Activated T-helper 17 cell treated with anti-CD3 and anti-CD28 coated beads, Interleukin-2, amount 50 U/mL, for 72 hours (primary cell): ENCODE measurements around the gene SPO11. TPM values are rescaled to one million over a fixed set of nuclear protein-coding genes. Genes with fewer than 3 reads are reported as not detected.

Experiments used
- ATAC-seq: fragments of 150-1000 bp; cut with Tn5 transposase; replicated peaks from 2 replicates; pipeline ENCODE4 v1.10.0; 2021; ENCODE audit warnings: mild to moderate bottlenecking, moderate library complexity
- H3K27ac Mint-ChIP-seq: one replicate; pipeline ENCODE4 v1.8.0; 2022; ENCODE audit warnings: mixed read lengths
- H3K27me3 Mint-ChIP-seq: one replicate; pipeline ENCODE4 v1.8.0; 2022; ENCODE audit warnings: mixed read lengths
- H3K36me3 Mint-ChIP-seq: one replicate; pipeline ENCODE4 v1.8.0; 2022; ENCODE audit warnings: low read depth, mild to moderate bottlenecking, mixed read lengths
- H3K4me1 Mint-ChIP-seq: one replicate; pipeline ENCODE4 v1.8.0; 2022; ENCODE audit warnings: mixed read lengths
- H3K4me3 Mint-ChIP-seq: one replicate; pipeline ENCODE4 v1.8.0; 2022; ENCODE audit warnings: mild to moderate bottlenecking, mixed read lengths
- H3K9me3 Mint-ChIP-seq: one replicate; pipeline ENCODE4 v1.8.0; 2022; ENCODE audit warnings: mixed read lengths
- total RNA-seq, 2 donors: library from RNA; stranded (reverse); gene quantifications; one replicate each; pipeline ENCODE4 v1.2.3, GENCODE V29; 2022

SPO11 gene, protein sequence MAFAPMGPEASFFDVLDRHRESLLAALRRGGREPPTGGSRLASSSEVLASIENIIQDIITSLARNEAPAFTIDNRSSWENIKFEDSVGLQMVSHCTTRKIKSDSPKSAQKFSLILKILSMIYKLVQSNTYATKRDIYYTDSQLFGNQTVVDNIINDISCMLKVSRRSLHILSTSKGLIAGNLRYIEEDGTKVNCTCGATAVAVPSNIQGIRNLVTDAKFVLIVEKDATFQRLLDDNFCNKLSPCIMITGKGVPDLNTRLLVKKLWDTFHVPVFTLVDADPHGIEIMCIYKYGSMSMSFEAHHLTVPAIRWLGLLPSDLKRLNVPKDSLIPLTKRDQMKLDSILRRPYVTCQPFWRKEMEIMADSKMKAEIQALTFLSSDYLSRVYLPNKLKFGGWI
- not detected for total RNA-seq

DNA sequence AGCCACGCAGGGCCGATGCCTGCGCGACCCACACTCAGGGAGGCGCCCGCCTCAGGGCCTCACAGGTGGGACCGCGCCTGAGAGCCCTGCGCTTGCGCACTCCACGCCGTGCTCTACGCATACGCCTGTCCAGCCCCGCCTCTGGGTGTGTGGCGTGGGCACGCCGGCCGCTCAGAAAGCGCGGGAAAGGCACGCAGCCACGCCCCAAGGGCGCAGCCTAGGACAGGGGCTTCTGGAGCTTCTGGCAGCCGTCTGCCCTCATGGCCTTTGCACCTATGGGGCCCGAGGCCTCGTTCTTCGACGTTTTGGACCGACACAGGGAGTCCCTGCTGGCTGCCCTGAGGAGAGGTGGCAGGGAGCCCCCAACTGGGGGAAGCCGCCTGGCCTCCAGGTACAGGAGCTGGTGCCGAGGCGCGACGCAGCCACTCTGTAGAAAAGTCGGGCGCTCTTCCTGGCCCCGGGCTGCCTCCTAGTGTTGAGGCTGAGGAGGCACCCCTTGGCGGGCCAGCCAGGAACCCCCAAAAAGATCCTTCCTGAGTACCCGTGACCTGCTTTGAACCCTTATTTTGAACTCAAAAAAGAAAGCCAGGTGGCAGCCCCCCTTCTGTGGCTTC lies at the start of gene SPO11:
Gene SPO11, plus strand, starts transcription at position 196 of the 614 bp plus-strand sequence. Its CDS starts 65 bp downstream, at position 261.
- ATAC-seq = no peak
- H3K9me3 Mint-ChIP-seq = peaks cover 6% of the 10 kb centered on the region
- H3K36me3 Mint-ChIP-seq = no peaks in the 10 kb centered on the region
- no peak within 1 kb of the TSS for H3K4me3 Mint-ChIP-seq
- H3K4me1 Mint-ChIP-seq = no peaks in the 10 kb centered on the region
- peaks cover 34% of the 10 kb centered on the region for H3K27me3 Mint-ChIP-seq
- H3K27ac Mint-ChIP-seq = no peak within 1 kb of the TSS

GRCh38 chr20:57280221-57280620 lies 49.4 kb upstream of the SPO11 start:
- Mint-ChIP-seq H3K27me3 (peaks cover 28% of the 10 kb centered on the region), H3K4me3 (no peak overlapping the region), H3K36me3 (no peaks in the 10 kb centered on the region), H3K4me1 (no peaks in the 10 kb centered on the region), H3K9me3 (no peaks in the 10 kb centered on the region), H3K27ac (no peak overlapping the region)
- ATAC-seq = no peak

- Mint-ChIP-seq H3K27ac (no peak overlapping the region), H3K4me3 (no peak overlapping the region), H3K4me1 (no peaks in the 10 kb centered on the region), H3K9me3 (no peaks in the 10 kb centered on the region), H3K36me3 (no peaks in the 10 kb centered on the region), H3K27me3 (peaks cover 27% of the 10 kb centered on the region)
- no peak for ATAC-seq
Observed at GRCh38 chr20:57281900-57282299, 47.7 kb upstream of the SPO11 start.

- H3K27ac Mint-ChIP-seq = no peak overlapping the region
- H3K36me3 Mint-ChIP-seq = no peaks in the 10 kb centered on the region
- peaks cover 32% of the 10 kb centered on the region for H3K27me3 Mint-ChIP-seq
- H3K4me3 Mint-ChIP-seq = no peak overlapping the region
- H3K9me3 Mint-ChIP-seq = no peaks in the 10 kb centered on the region
- no peaks in the 10 kb centered on the region for H3K4me1 Mint-ChIP-seq
- no peak for ATAC-seq
Observed at GRCh38 chr20:57282670-57283361, 46.8 kb upstream of the SPO11 start.

DNA sequence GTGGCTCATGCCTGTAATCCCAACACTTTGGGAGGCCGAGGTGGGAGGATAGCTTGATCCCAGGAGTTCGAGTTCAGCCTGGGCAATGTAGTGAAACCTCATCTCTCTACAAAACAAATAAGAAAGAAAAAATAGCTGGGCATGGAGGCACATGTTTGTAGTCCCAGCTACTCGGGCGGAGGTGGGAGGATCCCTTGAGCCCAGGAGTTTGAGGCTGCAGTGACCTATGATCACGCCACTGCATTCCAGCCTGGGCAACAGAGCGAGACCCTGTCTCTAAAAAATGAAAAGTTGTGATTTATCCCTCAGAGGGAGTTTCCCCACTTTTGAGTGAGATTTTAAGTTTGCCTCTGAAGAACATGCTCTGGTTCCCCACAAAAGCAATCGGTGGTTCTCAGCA lies 45.7 kb upstream of the SPO11 start:
- no peak for ATAC-seq
- H3K9me3 Mint-ChIP-seq = no peaks in the 10 kb centered on the region
- H3K27ac Mint-ChIP-seq = no peak overlapping the region
- peaks cover 39% of the 10 kb centered on the region for H3K27me3 Mint-ChIP-seq
- no peak overlapping the region for H3K4me3 Mint-ChIP-seq
- H3K36me3 Mint-ChIP-seq = no peaks in the 10 kb centered on the region
- H3K4me1 Mint-ChIP-seq = no peaks in the 10 kb centered on the region

GRCh38 chr20:57287007-57287880 lies 42.4 kb upstream of the SPO11 start:
- ATAC-seq = no peak
- H3K27me3 Mint-ChIP-seq = peaks cover 50% of the 10 kb centered on the region
- no peak overlapping the region for H3K27ac Mint-ChIP-seq
- no peaks in the 10 kb centered on the region for H3K9me3 Mint-ChIP-seq
- H3K4me3 Mint-ChIP-seq = no peak overlapping the region
- H3K4me1 Mint-ChIP-seq = no peaks in the 10 kb centered on the region
- H3K36me3 Mint-ChIP-seq = no peaks in the 10 kb centered on the region

- no peaks in the 10 kb centered on the region for H3K9me3 Mint-ChIP-seq
- peaks cover 51% of the 10 kb centered on the region for H3K27me3 Mint-ChIP-seq
- H3K4me3 Mint-ChIP-seq = no peak overlapping the region
- H3K27ac Mint-ChIP-seq = no peak overlapping the region
- H3K4me1 Mint-ChIP-seq = no peaks in the 10 kb centered on the region
- no peaks in the 10 kb centered on the region for H3K36me3 Mint-ChIP-seq
- ATAC-seq = no peak
Observed at GRCh38 chr20:57287901-57288300, 41.7 kb upstream of the SPO11 start.

DNA sequence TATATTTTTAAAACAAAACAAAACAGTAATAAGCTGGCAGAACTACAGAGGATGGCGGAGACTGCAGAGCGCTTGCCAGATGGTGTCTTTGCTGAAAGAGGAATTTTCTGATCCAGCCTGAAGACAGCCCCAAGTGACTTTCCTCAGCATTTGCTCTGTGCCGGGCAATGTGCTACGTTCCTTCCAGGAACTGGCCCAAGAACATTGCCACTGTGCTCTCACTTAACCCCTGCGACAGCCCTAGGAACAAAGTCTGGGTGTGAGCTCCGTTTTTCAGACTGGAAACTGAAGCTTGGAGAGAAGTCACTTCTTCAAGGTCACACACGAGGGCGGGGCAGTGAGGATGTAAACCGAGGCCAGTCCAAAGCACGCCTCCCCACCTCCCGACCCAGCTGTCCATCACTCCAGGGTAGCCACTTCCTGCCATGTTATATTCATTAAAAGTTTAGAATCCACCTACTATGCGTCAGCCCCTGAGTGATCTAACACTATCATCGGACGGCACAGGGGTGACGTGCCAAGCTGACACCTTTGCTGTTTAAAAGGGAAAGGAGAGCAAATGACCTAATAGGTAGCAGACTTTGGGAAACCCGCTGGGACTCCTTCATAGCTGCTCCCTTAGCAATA lies 40.8 kb upstream of the SPO11 start:
- H3K4me3 Mint-ChIP-seq = no peak overlapping the region
- no peak for ATAC-seq
- H3K36me3 Mint-ChIP-seq = no peaks in the 10 kb centered on the region
- peaks cover 47% of the 10 kb centered on the region for H3K27me3 Mint-ChIP-seq
- no peaks in the 10 kb centered on the region for H3K9me3 Mint-ChIP-seq
- H3K4me1 Mint-ChIP-seq = no peaks in the 10 kb centered on the region
- H3K27ac Mint-ChIP-seq = no peak overlapping the region

- Mint-ChIP-seq H3K9me3 (no peaks in the 10 kb centered on the region), H3K4me1 (no peaks in the 10 kb centered on the region), H3K36me3 (no peaks in the 10 kb centered on the region), H3K27ac (no peak overlapping the region), H3K27me3 (peaks cover 50% of the 10 kb centered on the region), H3K4me3 (no peak overlapping the region)
- no peak for ATAC-seq
Observed at GRCh38 chr20:57289391-57290177, 40.0 kb upstream of the SPO11 start.

GRCh38 chr20:57290178-57290484 lies 39.5 kb upstream of the SPO11 start:
- Mint-ChIP-seq H3K27ac (no peak overlapping the region), H3K9me3 (no peaks in the 10 kb centered on the region), H3K27me3 (peaks cover 53% of the 10 kb centered on the region), H3K36me3 (no peaks in the 10 kb centered on the region), H3K4me3 (no peak overlapping the region), H3K4me1 (no peaks in the 10 kb centered on the region)
- no peak for ATAC-seq

DNA sequence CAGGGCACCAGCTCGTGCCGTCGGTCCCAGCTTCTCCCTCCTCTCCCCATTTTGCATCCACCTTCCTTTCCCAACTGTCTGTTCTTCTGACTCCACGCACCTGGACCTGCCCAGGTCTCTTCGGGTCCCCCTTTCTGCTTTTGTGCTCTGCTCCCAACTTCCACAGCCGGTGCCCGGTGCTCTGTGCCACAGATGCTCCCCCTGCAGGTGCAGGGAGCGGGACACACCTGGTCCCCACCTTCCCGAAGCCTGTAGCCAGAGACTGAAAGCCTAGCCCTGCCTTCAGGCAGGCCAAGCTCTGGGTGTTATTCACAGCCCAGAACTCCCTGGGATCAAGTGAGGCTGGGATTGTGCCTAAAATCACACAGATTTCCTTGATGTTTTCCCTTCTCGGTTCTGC lies 38.6 kb upstream of the SPO11 start:
- H3K9me3 Mint-ChIP-seq = no peaks in the 10 kb centered on the region
- ATAC-seq = no peak
- no peak overlapping the region for H3K4me3 Mint-ChIP-seq
- peaks cover 53% of the 10 kb centered on the region for H3K27me3 Mint-ChIP-seq
- no peak overlapping the region for H3K27ac Mint-ChIP-seq
- H3K36me3 Mint-ChIP-seq = no peaks in the 10 kb centered on the region
- no peaks in the 10 kb centered on the region for H3K4me1 Mint-ChIP-seq

- H3K27me3 Mint-ChIP-seq = peaks cover 48% of the 10 kb centered on the region
Observed at GRCh38 chr20:57291694-57292093, 37.9 kb upstream of the SPO11 start.

DNA sequence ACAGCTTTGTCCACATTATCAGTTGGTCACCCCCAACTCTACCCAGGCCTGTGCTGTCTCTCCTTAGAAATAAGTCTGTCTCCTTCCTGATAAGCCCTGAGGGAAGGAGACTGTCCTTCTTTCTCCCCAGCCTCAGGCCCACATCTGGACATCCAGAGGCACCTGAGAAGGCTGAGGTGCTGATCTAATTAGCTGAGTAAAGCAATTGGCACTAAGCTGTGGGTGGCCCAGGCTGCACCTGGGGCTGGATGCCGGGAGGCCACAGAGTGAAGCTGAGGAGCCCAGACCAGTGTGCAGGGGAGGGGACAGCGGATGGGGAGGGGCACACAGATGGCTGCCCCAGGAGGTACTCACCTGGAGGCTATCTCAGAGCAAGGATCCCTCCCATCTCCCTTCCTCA lies 37.0 kb upstream of the SPO11 start:
- H3K27ac Mint-ChIP-seq = no peak overlapping the region
- H3K36me3 Mint-ChIP-seq = no peaks in the 10 kb centered on the region
- H3K4me3 Mint-ChIP-seq = no peak overlapping the region
- no peaks in the 10 kb centered on the region for H3K4me1 Mint-ChIP-seq
- H3K27me3 Mint-ChIP-seq = peaks cover 40% of the 10 kb centered on the region
- no peak for ATAC-seq
- H3K9me3 Mint-ChIP-seq = no peaks in the 10 kb centered on the region

More at GRCh38 chr20:57291694-57292093, 37.9 kb upstream of the SPO11 start:
- Mint-ChIP-seq H3K36me3 (no peaks in the 10 kb centered on the region), H3K4me1 (no peaks in the 10 kb centered on the region), H3K27ac (no peak overlapping the region), H3K9me3 (no peaks in the 10 kb centered on the region), H3K4me3 (no peak overlapping the region)
- no peak for ATAC-seq
